Panc1 (cell line): ENCODE data around the gene STXBP1.

Source experiments
- CTCF ChIP-seq: fragments of 450-650 bp; IDR thresholded peaks from 2 replicates; pipeline ENCODE4 v1.5.1; 2017; ENCODE audit warnings: mild to moderate bottlenecking
- REST ChIP-seq, 2 experiments: IDR thresholded peaks; 2 replicates each; pipeline ENCODE4 v1.6.1; 2011 to 2012; ENCODE audit warnings: low read depth in 2 of 2, control low read depth in 1 of 2, low read length in 1 of 2, mild to moderate bottlenecking in 1 of 2, moderate library complexity in 1 of 2; ENCODE audit not compliant: insufficient read depth in 1 of 2
- SIN3A ChIP-seq: IDR thresholded peaks from 2 replicates; pipeline ENCODE4 v1.6.1; 2012; ENCODE audit warnings: low read depth, mild to moderate bottlenecking, low read length, moderate library complexity, borderline replicate concordance; ENCODE audit not compliant: insufficient read depth

- TF ChIP-seq CTCF: no peak
- TF ChIP-seq REST (IDR thresholded peaks at IDR 0.05; ENCODE audit: insufficient read depth in 1 of 2, low read depth in 2 of 2, low read length in 1 of 2): no peak
- TF ChIP-seq SIN3A: no peak
Observed at GRCh38 chr9:127642082-127642740, 30.1 kb downstream of the STXBP1 start.
